Spleen (tissue), 7 donors: ENCODE results near the gene PCCA.

Experiments
- CTCF ChIP-seq, 11 experiments: fragments of 200-600 bp in 7 of 11; fragments of 450-650 bp in 4 of 11; sonication (generic) in 4 of 11; IDR thresholded peaks in 8 of 11; conservative IDR thresholded peaks in 3 of 11; 1 replicate in 7 of 11; 2 replicates in 4 of 11; pipeline versions ENCODE4 v1.4.0 to v1.8.0; 2016 to 2021; ENCODE audit warnings: antibody characterized with exemption in 11 of 11, inconsistent platforms in 4 of 11, mild to moderate bottlenecking in 1 of 11
- POLR2AphosphoS5 ChIP-seq, 3 donors: sonication (generic); formaldehyde crosslinking; IDR thresholded peaks; one replicate each; pipeline ENCODE4 v1.5.1; 2017; ENCODE audit warnings: antibody characterized with exemption in 3 of 3
- donor health status: DM: no; HTN: no; CAD: no; lungs with moderate emphysema.
- donor health status: DM: no; HTN: no; CAD: no.
- donor health status: DM: no; HTN: no; CAD: no.

- no peak for TF ChIP-seq CTCF (IDR thresholded peaks at IDR 0.05 in 8 of 11, conservative IDR thresholded peaks at IDR 0.05 in 3 of 11)
- TF ChIP-seq POLR2AphosphoS5 (IDR thresholded peaks at IDR 0.05) = no peak
Observed at GRCh38 chr13:100518394-100519062, 429.6 kb downstream of the PCCA start.
